ENCODE data around the gene TPCN2. TPM values are rescaled to one million over a fixed set of nuclear protein-coding genes. Genes with fewer than 3 reads are reported as not detected.

Gene TPCN2
- total RNA-seq, 2 donors from 2014 or later: 11.7 to 17.8 TPM

- H3K27ac Mint-ChIP-seq: no peak overlapping the region
- no peak overlapping the region for H3K4me3 Mint-ChIP-seq
- H3K27me3 Mint-ChIP-seq (ENCODE audit: low read depth): peaks cover 14% of the 10 kb centered on the region
- DNase-seq: no peak
- no peak for ATAC-seq (replicated peaks in 1 of 2)
- no peaks in the 10 kb centered on the region for H3K9me3 Mint-ChIP-seq
- H3K36me3 Mint-ChIP-seq (ENCODE audit: insufficient read depth in 2 of 2): no peaks in the 10 kb centered on the region
- peaks cover 10% of the 10 kb centered on the region for H3K4me1 Mint-ChIP-seq (ENCODE audit: low read depth)
These were observed 12.8 kb upstream of the TPCN2 start for GRCh38 chr11:69035946-69036340.

GRCh38 chr11:69037074-69037473 is 11.7 kb upstream of the TPCN2 start:
- Mint-ChIP-seq H3K4me1 (ENCODE audit: low read depth) (peaks cover 17% of the 10 kb centered on the region), H3K9me3 (no peaks in the 10 kb centered on the region), H3K27ac (no peak overlapping the region), H3K36me3 (ENCODE audit: insufficient read depth in 2 of 2) (no peaks in the 10 kb centered on the region), H3K27me3 (ENCODE audit: low read depth) (peaks cover 14% of the 10 kb centered on the region), H3K4me3 (no peak overlapping the region)
- no peak for ATAC-seq (replicated peaks in 1 of 2)
- no peak for DNase-seq

GRCh38 chr11:69037544-69037943 is 11.2 kb upstream of the TPCN2 start:
- no peaks in the 10 kb centered on the region for H3K9me3 Mint-ChIP-seq
- no peaks in the 10 kb centered on the region for H3K36me3 Mint-ChIP-seq (ENCODE audit: insufficient read depth in 2 of 2)
- H3K4me1 Mint-ChIP-seq (ENCODE audit: low read depth): peaks cover 17% of the 10 kb centered on the region
- DNase-seq (no peak), ATAC-seq (replicated peaks in 1 of 2) (no peak)
- H3K27me3 Mint-ChIP-seq (ENCODE audit: low read depth): peaks cover 14% of the 10 kb centered on the region
- no peak overlapping the region for H3K4me3 Mint-ChIP-seq
- no peak overlapping the region for H3K27ac Mint-ChIP-seq

GRCh38 chr11:69039501-69039900 is 9.2 kb upstream of the TPCN2 start:
- Mint-ChIP-seq H3K9me3 (no peaks in the 10 kb centered on the region), H3K27ac (no peak overlapping the region), H3K27me3 (ENCODE audit: low read depth) (peaks cover 10% of the 10 kb centered on the region), H3K4me3 (no peak overlapping the region), H3K4me1 (ENCODE audit: low read depth) (peaks cover 17% of the 10 kb centered on the region), H3K36me3 (ENCODE audit: insufficient read depth in 2 of 2) (no peaks in the 10 kb centered on the region)
- DNase-seq (no peak), ATAC-seq (replicated peaks in 1 of 2) (no peak)

GRCh38 chr11:69040051-69040450 is 8.7 kb upstream of the TPCN2 start:
- H3K4me1 Mint-ChIP-seq (ENCODE audit: low read depth): peaks cover 17% of the 10 kb centered on the region
- no peak overlapping the region for H3K4me3 Mint-ChIP-seq
- DNase-seq (no peak), ATAC-seq (replicated peaks in 1 of 2) (no peak)
- H3K9me3 Mint-ChIP-seq: no peaks in the 10 kb centered on the region
- H3K36me3 Mint-ChIP-seq (ENCODE audit: insufficient read depth in 2 of 2): no peaks in the 10 kb centered on the region
- H3K27ac Mint-ChIP-seq: no peak overlapping the region
- H3K27me3 Mint-ChIP-seq (ENCODE audit: low read depth): peaks cover 6% of the 10 kb centered on the region

- ATAC-seq (replicated peaks in 1 of 2): peak; percentile 85 to 90
- Mint-ChIP-seq H3K27me3 (ENCODE audit: low read depth) (peaks cover 6% of the 10 kb centered on the region), H3K9me3 (no peaks in the 10 kb centered on the region), H3K4me1 (ENCODE audit: low read depth) (peaks cover 17% of the 10 kb centered on the region), H3K27ac (no peak overlapping the region), H3K36me3 (ENCODE audit: insufficient read depth in 2 of 2) (no peaks in the 10 kb centered on the region), H3K4me3 (peak overlapping the region in 1 of 2 donors; percentile 27)
- DNase-seq: peak; percentile 37 to 62
These were observed 8.0 kb upstream of the TPCN2 start for GRCh38 chr11:69040581-69041260.

GRCh38 chr11:69041516-69041915 is 7.2 kb upstream of the TPCN2 start:
- no peak for ATAC-seq (replicated peaks in 1 of 2)
- H3K4me1 Mint-ChIP-seq (ENCODE audit: low read depth): peaks cover 17% of the 10 kb centered on the region
- no peaks in the 10 kb centered on the region for H3K36me3 Mint-ChIP-seq (ENCODE audit: insufficient read depth in 2 of 2)
- H3K9me3 Mint-ChIP-seq: no peaks in the 10 kb centered on the region
- peaks cover 12% of the 10 kb centered on the region for H3K27me3 Mint-ChIP-seq (ENCODE audit: low read depth)
- no peak overlapping the region for H3K27ac Mint-ChIP-seq
- H3K4me3 Mint-ChIP-seq: no peak overlapping the region
- DNase-seq: no peak

- Mint-ChIP-seq H3K9me3 (no peaks in the 10 kb centered on the region), H3K27ac (no peak overlapping the region), H3K4me3 (no peak overlapping the region), H3K27me3 (ENCODE audit: low read depth) (peaks cover 13% of the 10 kb centered on the region), H3K4me1 (ENCODE audit: low read depth) (peaks cover 26% of the 10 kb centered on the region), H3K36me3 (ENCODE audit: insufficient read depth in 2 of 2) (no peaks in the 10 kb centered on the region)
- DNase-seq (peak; percentile 21 to 32), ATAC-seq (replicated peaks in 1 of 2) (no peak)
These were observed 4.4 kb upstream of the TPCN2 start for GRCh38 chr11:69044111-69045013.

- Mint-ChIP-seq H3K9me3 (no peaks in the 10 kb centered on the region), H3K36me3 (ENCODE audit: insufficient read depth in 2 of 2) (no peaks in the 10 kb centered on the region), H3K4me3 (peak overlapping the region; percentile 74 to 85), H3K27ac (peak overlapping the region; percentile 68), H3K4me1 (ENCODE audit: low read depth) (peaks cover 29% of the 10 kb centered on the region), H3K27me3 (ENCODE audit: low read depth) (peaks cover 7% of the 10 kb centered on the region)
- DNase-seq (no peak), ATAC-seq (replicated peaks in 1 of 2) (peak in 1 of 2 donors; percentile 36)
These were observed 570 bp upstream of the TPCN2 start for GRCh38 chr11:69048031-69048693.

- H3K27me3 Mint-ChIP-seq (ENCODE audit: low read depth): peaks cover 7% of the 10 kb centered on the region
- no peaks in the 10 kb centered on the region for H3K36me3 Mint-ChIP-seq (ENCODE audit: insufficient read depth in 2 of 2)
- H3K4me1 Mint-ChIP-seq (ENCODE audit: low read depth): peaks cover 29% of the 10 kb centered on the region
- no peaks in the 10 kb centered on the region for H3K9me3 Mint-ChIP-seq
- ATAC-seq (replicated peaks in 1 of 2): no peak
- H3K4me3 Mint-ChIP-seq: peak overlapping the region; percentile 85 to 86
- H3K27ac Mint-ChIP-seq: peak overlapping the region; percentile 51
- peak; percentile 12 to 13 for DNase-seq
These were observed 747 bp downstream of the TPCN2 start for GRCh38 chr11:69049490-69049867.

- no peaks in the 10 kb centered on the region for H3K36me3 Mint-ChIP-seq (ENCODE audit: insufficient read depth in 2 of 2)
- no peaks in the 10 kb centered on the region for H3K9me3 Mint-ChIP-seq
- no peak for DNase-seq
- ATAC-seq (replicated peaks in 1 of 2): no peak
- peaks cover 29% of the 10 kb centered on the region for H3K4me1 Mint-ChIP-seq (ENCODE audit: low read depth)
- no peak overlapping the region for H3K27ac Mint-ChIP-seq
- peak overlapping the region; percentile 22 to 86 for H3K4me3 Mint-ChIP-seq
- peaks cover 7% of the 10 kb centered on the region for H3K27me3 Mint-ChIP-seq (ENCODE audit: low read depth)
These were observed 2.1 kb downstream of the TPCN2 start for GRCh38 chr11:69050592-69051380.

GRCh38 chr11:69051381-69052342 is 2.9 kb downstream of the TPCN2 start:
- H3K4me3 Mint-ChIP-seq: peak overlapping the region in 1 of 2 donors; percentile 22
- H3K36me3 Mint-ChIP-seq (ENCODE audit: insufficient read depth in 2 of 2): no peaks in the 10 kb centered on the region
- no peak for ATAC-seq (replicated peaks in 1 of 2)
- H3K4me1 Mint-ChIP-seq (ENCODE audit: low read depth): peaks cover 35% of the 10 kb centered on the region
- no peak for DNase-seq
- peaks cover under 1% of the 10 kb centered on the region for H3K27me3 Mint-ChIP-seq (ENCODE audit: low read depth)
- no peak overlapping the region for H3K27ac Mint-ChIP-seq
- no peaks in the 10 kb centered on the region for H3K9me3 Mint-ChIP-seq

Measured in activated T-cell treated with anti-CD3 and anti-CD28 coated beads, Interleukin-2, amount 50 U/mL, for 72 hours (primary cell).